HepG2 (cell line): ENCODE measurements around the gene NUSAP1. TPM values are rescaled to one million over a fixed set of nuclear protein-coding genes. Genes with fewer than 3 reads are reported as not detected.

ENCODE experiments used
- ASH2L ChIP-seq: fragments of 300-600, 200-600 bp; sonication (generic); IDR thresholded peaks from 2 replicates; pipeline ENCODE4 v1.7.0; 2017; ENCODE audit warnings: low read depth, mild to moderate bottlenecking, moderate library complexity, mixed read lengths, low read length; ENCODE audit not compliant: insufficient read length
- ATF1 ChIP-seq: IDR thresholded peaks from 2 replicates; pipeline ENCODE4 v1.6.1; 2016; ENCODE audit warnings: mild to moderate bottlenecking, control low read depth
- DR1 ChIP-seq: sonication (generic); formaldehyde crosslinking; IDR thresholded peaks from 2 replicates; pipeline ENCODE4 v1.8.0; 2021; ENCODE audit warnings: mild to moderate bottlenecking, missing genetic modification reagents, inconsistent platforms
- DZIP1 ChIP-seq: sonication (generic); formaldehyde crosslinking; IDR thresholded peaks from 2 replicates; pipeline ENCODE4 v1.5.0; 2020; ENCODE audit warnings: mild to moderate bottlenecking, missing genetic modification reagents
- GABPB1 ChIP-seq: IDR thresholded peaks from 2 replicates; pipeline ENCODE4 v1.6.1; 2016; ENCODE audit warnings: mild to moderate bottlenecking, missing genetic modification reagents, moderate library complexity, missing compliant biosample characterization
- GLI4 ChIP-seq: sonication (generic); formaldehyde crosslinking; IDR thresholded peaks from 2 replicates; pipeline ENCODE4 v1.5.1; 2020; ENCODE audit warnings: missing genetic modification reagents, mild to moderate bottlenecking, moderate library complexity, borderline replicate concordance
- JUNB ChIP-seq: sonication (generic); formaldehyde crosslinking; IDR thresholded peaks from 2 replicates; pipeline ENCODE4 v1.8.0; 2022; ENCODE audit warnings: missing genetic modification reagents, mild to moderate bottlenecking, borderline replicate concordance
- LCORL ChIP-seq, 2 experiments: fragments of 450-650 bp in 1 of 2; sonication (generic) in 1 of 2; formaldehyde crosslinking in 1 of 2; IDR thresholded peaks; 2 replicates each; pipeline versions ENCODE4 v1.5.0 to v1.6.1; 2017 to 2020; ENCODE audit warnings: antibody characterized with exemption in 1 of 2, missing genetic modification reagents in 1 of 2
- MEF2D ChIP-seq: sonication (generic); formaldehyde crosslinking; IDR thresholded peaks from 2 replicates; pipeline ENCODE4 v1.5.1; 2020; ENCODE audit warnings: mild to moderate bottlenecking, missing genetic modification reagents
- MTF1 ChIP-seq: sonication (generic); formaldehyde crosslinking; IDR thresholded peaks from 2 replicates; pipeline ENCODE4 v1.5.0; 2020; ENCODE audit warnings: missing genetic modification reagents
- MYPOP ChIP-seq: sonication (generic); formaldehyde crosslinking; IDR thresholded peaks from 2 replicates; pipeline ENCODE4 v1.8.1; 2023; ENCODE audit warnings: mild to moderate bottlenecking, moderate library complexity, missing genetic modification reagents
- NCOR1 ChIP-seq: fragments of 200-600 bp; sonication (generic); IDR thresholded peaks from 2 replicates; pipeline ENCODE4 v1.7.0; 2017; ENCODE audit warnings: antibody characterized with exemption, low read length, borderline replicate concordance
- NR2F2 ChIP-seq: IDR thresholded peaks from 2 replicates; pipeline ENCODE4 v1.6.1; 2012; ENCODE audit warnings: low read depth, inconsistent platforms, borderline replicate concordance
- SAP130 ChIP-seq: IDR thresholded peaks from 2 replicates; pipeline ENCODE4 v1.6.1; 2016; ENCODE audit warnings: low read depth
- TBX3 ChIP-seq: fragments of 450-650 bp; IDR thresholded peaks from 2 replicates; pipeline ENCODE4 v1.6.1; 2017; ENCODE audit warnings: antibody characterized with exemption, mild to moderate bottlenecking, inconsistent platforms, borderline replicate concordance
- XBP1 ChIP-seq: sonication (generic); formaldehyde crosslinking; IDR thresholded peaks from 2 replicates; pipeline ENCODE4 v1.5.0; 2020; ENCODE audit warnings: missing genetic modification reagents
- ZNF274 ChIP-seq: sonication (generic); formaldehyde crosslinking; IDR thresholded peaks from 2 replicates; pipeline ENCODE4 v1.5.1; 2020; ENCODE audit warnings: mild to moderate bottlenecking, missing genetic modification reagents
- ZNF317 ChIP-seq: sonication (generic); formaldehyde crosslinking; IDR thresholded peaks from 2 replicates; pipeline ENCODE4 v1.5.0; 2020; ENCODE audit warnings: mild to moderate bottlenecking, missing genetic modification reagents
- ZNF383 ChIP-seq: sonication (generic); formaldehyde crosslinking; IDR thresholded peaks from 2 replicates; pipeline ENCODE4 v1.4.0; 2020; ENCODE audit warnings: missing genetic modification reagents, mild to moderate bottlenecking, borderline replicate concordance
- ZNF558 ChIP-seq: sonication (generic); formaldehyde crosslinking; IDR thresholded peaks from 2 replicates; pipeline ENCODE4 v1.9.0; 2022; ENCODE audit warnings: mild to moderate bottlenecking, missing genetic modification reagents, borderline replicate concordance
- ZNF768 ChIP-seq: sonication (generic); formaldehyde crosslinking; IDR thresholded peaks from 2 replicates; pipeline ENCODE4 v1.4.0; 2020; ENCODE audit warnings: missing genetic modification reagents
- ZZZ3 ChIP-seq: sonication (generic); formaldehyde crosslinking; IDR thresholded peaks from 2 replicates; pipeline ENCODE4 v1.4.0; 2020; ENCODE audit warnings: missing genetic modification reagents, mild to moderate bottlenecking, borderline replicate concordance
- polyA plus RNA-seq, 8 experiments: library from polyadenylated mRNA; depleted of rRNA in 3 of 8; stranded (reverse) in 7 of 8; unstranded in 1 of 8; fragments of >200 nt; fragmentation: Illumina TruSeq in 4 of 8; extraction: Trizol in 4 of 8; gene quantifications; 2 replicates each; pipeline versions ENCODE4 v1.2.1 to v1.2.3, GENCODE V29; 2011 to 2016; ENCODE audit warnings: low read depth in 4 of 8, missing spikeins in 1 of 8, mixed read lengths in 1 of 8; ENCODE audit not compliant: insufficient read depth in 1 of 8
- total RNA-seq, 5 experiments: library from RNA; depleted of rRNA; stranded (reverse); fragments of >200 nt; fragmentation: Illumina TruSeq; extraction: Trizol; gene quantifications; 2 replicates each; pipeline ENCODE4 v1.2.3, GENCODE V29; 2016; ENCODE audit warnings: low read depth in 1 of 5
- TF ChIP-seq, protein P1 (sequence below): IDR thresholded peaks from 2 replicates; pipeline ENCODE4 v1.6.1; 2016
- TF ChIP-seq, protein P2 (sequence below): sonication (generic); formaldehyde crosslinking; IDR thresholded peaks from 2 replicates; pipeline ENCODE4 v1.8.0; 2023; ENCODE audit warnings: mild to moderate bottlenecking, missing genetic modification reagents

Gene NUSAP1
- total and polyA plus RNA-seq, 2 of the 13 experiments (the other 11 are each of a cell fraction or from before 2014, with no cell fraction given) = 59.5 to 106 TPM

GRCh38 chr15:41416742-41417417 is 84.2 kb downstream of the NUSAP1 start, which contains the start of gene RTF1 (continued):
- TF ChIP-seq MYPOP (CRISPR knock-in tag) = peak; percentile 31; the same call in 1 of the 2 replicates
- TF ChIP-seq DR1 = peak; percentile 39; the same call in 1 of the 2 replicates
- TF ChIP-seq XBP1 = no peak
- TF ChIP-seq ZNF383 (CRISPR knock-in tag) = no peak
- TF ChIP-seq ASH2L = peak; percentile 71
- no peak for TF ChIP-seq LCORL (IDR thresholded peaks at IDR 0.05)
- 0 out of 2 replicates have a peak, but pooled peaks have one; percentile 6 for TF ChIP-seq LCORL (CRISPR knock-in tag; IDR thresholded peaks at IDR 0.05)
- TF ChIP-seq GABPB1 = peak; percentile 70
- no peak for TF ChIP-seq MTF1 (CRISPR knock-in tag)
- peak; percentile 12; the same call in 1 of the 2 replicates for TF ChIP-seq ZZZ3 (CRISPR knock-in tag)
- TF ChIP-seq, protein P1, sequence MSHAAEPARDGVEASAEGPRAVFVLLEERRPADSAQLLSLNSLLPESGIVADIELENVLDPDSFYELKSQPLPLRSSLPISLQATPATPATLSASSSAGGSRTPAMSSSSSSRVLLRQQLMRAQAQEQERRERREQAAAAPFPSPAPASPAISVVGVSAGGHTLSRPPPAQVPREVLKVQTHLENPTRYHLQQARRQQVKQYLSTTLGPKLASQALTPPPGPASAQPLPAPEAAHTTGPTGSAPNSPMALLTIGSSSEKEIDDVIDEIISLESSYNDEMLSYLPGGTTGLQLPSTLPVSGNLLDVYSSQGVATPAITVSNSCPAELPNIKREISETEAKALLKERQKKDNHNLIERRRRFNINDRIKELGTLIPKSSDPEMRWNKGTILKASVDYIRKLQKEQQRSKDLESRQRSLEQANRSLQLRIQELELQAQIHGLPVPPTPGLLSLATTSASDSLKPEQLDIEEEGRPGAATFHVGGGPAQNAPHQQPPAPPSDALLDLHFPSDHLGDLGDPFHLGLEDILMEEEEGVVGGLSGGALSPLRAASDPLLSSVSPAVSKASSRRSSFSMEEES (CRISPR knock-in tag) = no peak
- peak; percentile 32; the same call in 1 of the 2 replicates for TF ChIP-seq ZNF768 (CRISPR knock-in tag)
- peak; percentile 30; the same call in 1 of the 2 replicates for TF ChIP-seq MEF2D
- TF ChIP-seq GLI4 (CRISPR knock-in tag) = 0 out of 2 replicates have a peak, but pooled peaks have one; percentile 42
- TF ChIP-seq, protein P2, sequence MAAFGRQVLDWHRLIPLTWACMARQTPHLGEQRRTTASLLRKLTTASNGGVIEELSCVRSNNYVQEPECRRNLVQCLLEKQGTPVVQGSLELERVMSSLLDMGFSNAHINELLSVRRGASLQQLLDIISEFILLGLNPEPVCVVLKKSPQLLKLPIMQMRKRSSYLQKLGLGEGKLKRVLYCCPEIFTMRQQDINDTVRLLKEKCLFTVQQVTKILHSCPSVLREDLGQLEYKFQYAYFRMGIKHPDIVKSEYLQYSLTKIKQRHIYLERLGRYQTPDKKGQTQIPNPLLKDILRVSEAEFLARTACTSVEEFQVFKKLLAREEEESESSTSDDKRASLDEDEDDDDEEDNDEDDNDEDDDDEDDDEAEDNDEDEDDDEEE (CRISPR knock-in tag) = no peak
- TF ChIP-seq ATF1 (CRISPR knock-in tag) = no peak; the same call in 1 of the 2 replicates
- no peak for TF ChIP-seq TBX3
- TF ChIP-seq ZNF317 (CRISPR knock-in tag) = peak; percentile 71; the same call in 1 of the 2 replicates
- peak; percentile 40; the same call in 1 of the 2 replicates for TF ChIP-seq ZNF558 (CRISPR knock-in tag)
- no peak; the same call in 1 of the 2 replicates for TF ChIP-seq NR2F2
- TF ChIP-seq SAP130 (CRISPR knock-in tag) = peak; percentile 93
- TF ChIP-seq JUNB (CRISPR knock-in tag) = no peak; the same call in 1 of the 2 replicates
- TF ChIP-seq NCOR1 = no peak
- TF ChIP-seq ZNF274 (CRISPR knock-in tag) = peak; percentile 18; the same call in 1 of the 2 replicates
- TF ChIP-seq DZIP1 (CRISPR knock-in tag) = peak; percentile 83
